Dendritic cell treated with granulocyte-macrophage colony-stimulating factor and Interleukin-4, amounts not matched to agents 40 ng/mL and 50 ng/mL, for 4 days (primary cell): ENCODE data around the gene EBLN2.

Experiments used
- H3K27ac Mint-ChIP-seq: one replicate; pipeline ENCODE4 v1.8.0; 2022; ENCODE audit warnings: mild to moderate bottlenecking, mixed read lengths
- H3K27me3 Mint-ChIP-seq: one replicate; pipeline ENCODE4 v1.8.0; 2022; ENCODE audit warnings: mild to moderate bottlenecking, mixed read lengths
- H3K36me3 Mint-ChIP-seq: one replicate; pipeline ENCODE4 v1.8.0; 2022; ENCODE audit warnings: low read depth, mixed read lengths
- H3K4me1 Mint-ChIP-seq: one replicate; pipeline ENCODE4 v1.8.0; 2022; ENCODE audit warnings: low read depth, mixed read lengths
- H3K4me3 Mint-ChIP-seq: one replicate; pipeline ENCODE4 v1.8.0; 2022; ENCODE audit warnings: mild to moderate bottlenecking, moderate library complexity, mixed read lengths
- H3K9me3 Mint-ChIP-seq: one replicate; pipeline ENCODE4 v1.8.0; 2022; ENCODE audit warnings: mixed read lengths
- intact Hi-C: fragments of 100-400 bp; cut with micrococcal nuclease; formaldehyde crosslinking; loops from one replicate; pipeline ENCODE4 v1.15.0; 2022

The EBLN2 gene

GRCh38 chr3:73061416-73061815 is at the start of gene EBLN2:
Gene EBLN2, plus strand, starts transcription at chr3:73061659. Its CDS starts 423 bp downstream, at chr3:73062082.
- H3K9me3 Mint-ChIP-seq = no peaks in the 10 kb centered on the region
- H3K27ac Mint-ChIP-seq = no peak within 1 kb of the TSS
- no peaks in the 10 kb centered on the region for H3K27me3 Mint-ChIP-seq
- H3K4me3 Mint-ChIP-seq = no peak within 1 kb of the TSS
- H3K36me3 Mint-ChIP-seq = peaks cover 64% of the 10 kb centered on the region
- intact Hi-C loops = no loop called here
- peaks cover 8% of the 10 kb centered on the region for H3K4me1 Mint-ChIP-seq

- H3K9me3 Mint-ChIP-seq = no peaks in the 10 kb centered on the region
- H3K27ac Mint-ChIP-seq = no peak overlapping the region
- intact Hi-C loops = no loop called here
- H3K4me3 Mint-ChIP-seq = no peak overlapping the region
- peaks cover 36% of the 10 kb centered on the region for H3K4me1 Mint-ChIP-seq
- H3K36me3 Mint-ChIP-seq = peaks cover 31% of the 10 kb centered on the region
- no peaks in the 10 kb centered on the region for H3K27me3 Mint-ChIP-seq
Observed at GRCh38 chr3:73018298-73018697, 43.2 kb upstream of the EBLN2 start.

DNA sequence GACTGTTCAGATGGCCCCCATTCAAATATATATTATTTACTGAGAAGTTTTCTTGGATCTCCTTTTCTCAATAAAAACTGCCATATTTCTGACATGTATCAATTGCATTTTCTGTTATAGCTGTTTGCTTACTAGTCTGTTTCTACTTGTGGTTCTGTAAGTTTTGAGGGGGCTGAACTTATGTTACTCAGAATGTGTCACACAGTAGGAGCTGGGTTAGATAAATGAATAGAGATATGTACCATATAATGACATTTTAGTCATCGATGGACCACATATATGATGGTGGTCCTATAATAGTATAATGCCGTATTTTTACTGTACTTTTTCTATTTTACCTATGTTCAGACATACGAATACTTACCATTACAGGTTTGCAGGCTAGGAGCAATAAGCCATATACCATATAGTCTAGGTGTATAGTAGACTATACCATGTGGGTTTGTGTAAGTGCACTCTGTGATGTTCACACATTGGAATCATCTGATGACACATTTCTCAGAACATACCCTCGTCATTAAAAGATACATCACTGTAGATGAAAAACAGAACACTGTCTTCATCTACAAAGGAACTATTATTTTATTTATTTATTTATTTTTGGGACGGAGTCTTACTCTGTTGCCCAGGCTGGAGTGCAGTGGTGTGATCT is 42.5 kb upstream of the EBLN2 start:
- Mint-ChIP-seq H3K4me1 (peaks cover 37% of the 10 kb centered on the region), H3K27ac (no peak overlapping the region), H3K36me3 (peaks cover 32% of the 10 kb centered on the region), H3K9me3 (no peaks in the 10 kb centered on the region), H3K4me3 (no peak overlapping the region), H3K27me3 (no peaks in the 10 kb centered on the region)
- intact Hi-C loops = no loop called here

- Mint-ChIP-seq H3K36me3 (peaks cover 14% of the 10 kb centered on the region), H3K4me1 (peaks cover 55% of the 10 kb centered on the region), H3K9me3 (no peaks in the 10 kb centered on the region), H3K27me3 (no peaks in the 10 kb centered on the region), H3K4me3 (no peak overlapping the region), H3K27ac (no peak overlapping the region)
- intact Hi-C loops = no loop called here
Observed at GRCh38 chr3:73021301-73021835, 40.1 kb upstream of the EBLN2 start.

DNA sequence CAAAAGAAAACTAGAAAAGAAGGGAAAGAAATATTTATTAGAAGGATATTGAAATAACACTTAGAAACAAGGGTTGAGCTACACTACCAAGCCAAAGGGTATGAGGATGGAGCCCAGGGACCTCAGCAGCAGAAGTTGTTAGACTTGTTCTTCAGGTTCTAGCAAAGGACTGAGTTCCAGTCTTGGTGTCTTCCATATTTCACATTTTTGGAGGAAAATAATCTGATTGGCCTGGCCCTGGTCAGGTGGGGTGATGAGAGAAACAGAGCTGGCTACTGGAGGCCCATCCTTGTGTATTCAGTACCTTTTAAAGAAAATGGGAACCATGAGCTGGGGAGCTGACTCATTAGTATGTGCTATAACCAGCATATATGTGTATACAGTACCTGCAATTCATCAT is 36.6 kb upstream of the EBLN2 start:
- no peaks in the 10 kb centered on the region for H3K9me3 Mint-ChIP-seq
- intact Hi-C loops = no loop called here
- no peak overlapping the region for H3K4me3 Mint-ChIP-seq
- peaks cover 25% of the 10 kb centered on the region for H3K36me3 Mint-ChIP-seq
- peaks cover 63% of the 10 kb centered on the region for H3K4me1 Mint-ChIP-seq
- H3K27ac Mint-ChIP-seq = no peak overlapping the region
- no peaks in the 10 kb centered on the region for H3K27me3 Mint-ChIP-seq

DNA sequence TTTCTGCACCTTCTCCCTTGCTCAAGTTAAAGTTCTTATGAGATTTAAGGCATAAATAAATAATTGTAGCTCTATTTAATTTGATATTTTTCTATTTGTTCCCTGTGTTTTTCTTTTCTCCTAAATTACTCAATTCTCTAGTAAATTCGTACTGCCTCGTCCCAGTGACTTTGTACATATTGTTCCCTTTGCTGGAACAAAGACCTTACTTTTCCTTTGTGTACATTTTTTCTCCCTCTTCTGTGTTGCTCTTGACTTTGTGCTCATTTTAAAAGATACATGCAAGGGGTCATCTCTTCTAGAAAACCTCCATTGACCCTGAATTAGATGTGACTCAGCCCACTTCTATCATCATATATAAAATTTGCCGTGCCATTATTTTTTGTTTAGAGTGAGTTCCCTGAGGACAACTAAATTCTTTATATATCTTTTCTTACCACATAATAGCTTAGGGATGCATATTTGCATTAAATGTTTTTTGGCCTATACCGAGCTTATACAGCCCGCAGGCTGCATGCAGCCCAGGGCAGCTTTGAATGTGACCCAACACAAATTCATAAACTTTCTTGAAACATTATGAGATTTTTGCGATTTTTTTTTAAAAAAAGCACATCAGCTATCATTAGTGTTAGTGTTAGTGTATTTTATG is 35.2 kb upstream of the EBLN2 start:
- Mint-ChIP-seq H3K27ac (no peak overlapping the region), H3K4me1 (peaks cover 64% of the 10 kb centered on the region), H3K36me3 (peaks cover 38% of the 10 kb centered on the region), H3K9me3 (no peaks in the 10 kb centered on the region), H3K4me3 (no peak overlapping the region), H3K27me3 (no peaks in the 10 kb centered on the region)
- intact Hi-C loops = no loop called here

GRCh38 chr3:73026760-73027113 is 34.7 kb upstream of the EBLN2 start:
- H3K4me3 Mint-ChIP-seq = no peak overlapping the region
- intact Hi-C loops = no loop called here
- H3K36me3 Mint-ChIP-seq = peaks cover 38% of the 10 kb centered on the region

GRCh38 chr3:73028803-73029202 is 32.7 kb upstream of the EBLN2 start:
- H3K4me3 Mint-ChIP-seq = no peak overlapping the region
- no peaks in the 10 kb centered on the region for H3K27me3 Mint-ChIP-seq
- peaks cover 71% of the 10 kb centered on the region for H3K4me1 Mint-ChIP-seq
- peaks cover 31% of the 10 kb centered on the region for H3K36me3 Mint-ChIP-seq
- intact Hi-C loops = no loop called here
- H3K9me3 Mint-ChIP-seq = no peaks in the 10 kb centered on the region
- H3K27ac Mint-ChIP-seq = no peak overlapping the region

More at GRCh38 chr3:73026760-73027113, 34.7 kb upstream of the EBLN2 start:
- no peaks in the 10 kb centered on the region for H3K27me3 Mint-ChIP-seq
- H3K4me1 Mint-ChIP-seq = peaks cover 65% of the 10 kb centered on the region
- H3K27ac Mint-ChIP-seq = no peak overlapping the region
- no peaks in the 10 kb centered on the region for H3K9me3 Mint-ChIP-seq

DNA sequence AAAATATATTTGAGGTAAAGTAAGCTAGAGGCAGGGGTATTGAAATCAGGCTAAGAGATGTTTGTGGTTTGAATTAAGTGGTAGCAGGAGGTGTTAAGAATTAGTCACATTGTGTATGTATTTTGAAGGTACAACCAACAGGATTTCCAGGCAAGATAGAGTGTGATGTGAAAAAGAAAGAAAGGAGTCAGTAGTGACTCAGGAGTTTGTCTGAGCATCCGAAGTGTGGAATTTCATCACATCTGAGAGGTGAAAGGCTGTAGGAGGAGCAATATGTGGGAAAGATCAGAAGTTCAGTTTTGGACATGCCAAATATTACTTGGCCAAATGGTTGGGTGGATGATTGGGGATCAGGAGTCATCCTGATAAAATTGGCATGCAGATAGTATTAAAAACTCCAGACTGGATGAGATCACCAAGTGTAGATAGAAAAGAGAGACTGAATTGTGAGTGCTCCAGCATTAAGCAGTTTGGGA is 32.1 kb upstream of the EBLN2 start:
- Mint-ChIP-seq H3K27ac (no peak overlapping the region), H3K4me1 (peaks cover 74% of the 10 kb centered on the region), H3K27me3 (no peaks in the 10 kb centered on the region), H3K4me3 (no peak overlapping the region), H3K9me3 (no peaks in the 10 kb centered on the region), H3K36me3 (peaks cover 31% of the 10 kb centered on the region)
- intact Hi-C loops = no loop called here

DNA sequence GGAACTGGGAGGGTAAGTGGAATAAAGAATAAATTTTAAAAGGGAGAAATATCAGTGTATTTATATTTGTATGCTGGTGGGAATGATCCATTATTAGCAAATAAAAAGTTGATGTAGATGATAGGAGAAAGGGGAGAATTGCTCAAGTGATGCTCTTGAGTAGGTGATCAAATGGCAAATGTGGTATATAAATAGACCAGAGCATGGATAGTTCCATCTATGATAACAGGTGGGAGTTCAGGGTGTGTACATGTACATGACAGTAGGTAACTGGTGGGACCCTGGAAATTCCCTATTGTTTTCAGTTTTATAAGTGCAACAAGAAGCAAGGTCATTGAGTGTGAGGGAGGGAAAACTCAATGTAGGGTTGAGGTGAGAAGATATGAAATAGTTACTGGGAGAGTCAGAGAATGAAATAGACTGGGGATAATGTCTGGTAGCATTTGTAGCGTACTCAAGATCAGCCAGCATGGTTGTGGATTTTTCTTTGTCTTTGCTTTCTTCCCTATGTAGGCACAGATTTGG is 31.3 kb upstream of the EBLN2 start:
- H3K4me3 Mint-ChIP-seq = no peak overlapping the region
- no peaks in the 10 kb centered on the region for H3K9me3 Mint-ChIP-seq
- intact Hi-C loops = no loop called here
- H3K27me3 Mint-ChIP-seq = no peaks in the 10 kb centered on the region
- no peak overlapping the region for H3K27ac Mint-ChIP-seq
- H3K36me3 Mint-ChIP-seq = peaks cover 38% of the 10 kb centered on the region
- H3K4me1 Mint-ChIP-seq = peaks cover 76% of the 10 kb centered on the region

- H3K27me3 Mint-ChIP-seq = no peaks in the 10 kb centered on the region
- no peak overlapping the region for H3K4me3 Mint-ChIP-seq
- no peak overlapping the region for H3K27ac Mint-ChIP-seq
- intact Hi-C loops = no loop called here
- H3K4me1 Mint-ChIP-seq = peaks cover 75% of the 10 kb centered on the region
- peaks cover 42% of the 10 kb centered on the region for H3K36me3 Mint-ChIP-seq
- H3K9me3 Mint-ChIP-seq = no peaks in the 10 kb centered on the region
Observed at GRCh38 chr3:73031573-73032103, 29.8 kb upstream of the EBLN2 start.

DNA sequence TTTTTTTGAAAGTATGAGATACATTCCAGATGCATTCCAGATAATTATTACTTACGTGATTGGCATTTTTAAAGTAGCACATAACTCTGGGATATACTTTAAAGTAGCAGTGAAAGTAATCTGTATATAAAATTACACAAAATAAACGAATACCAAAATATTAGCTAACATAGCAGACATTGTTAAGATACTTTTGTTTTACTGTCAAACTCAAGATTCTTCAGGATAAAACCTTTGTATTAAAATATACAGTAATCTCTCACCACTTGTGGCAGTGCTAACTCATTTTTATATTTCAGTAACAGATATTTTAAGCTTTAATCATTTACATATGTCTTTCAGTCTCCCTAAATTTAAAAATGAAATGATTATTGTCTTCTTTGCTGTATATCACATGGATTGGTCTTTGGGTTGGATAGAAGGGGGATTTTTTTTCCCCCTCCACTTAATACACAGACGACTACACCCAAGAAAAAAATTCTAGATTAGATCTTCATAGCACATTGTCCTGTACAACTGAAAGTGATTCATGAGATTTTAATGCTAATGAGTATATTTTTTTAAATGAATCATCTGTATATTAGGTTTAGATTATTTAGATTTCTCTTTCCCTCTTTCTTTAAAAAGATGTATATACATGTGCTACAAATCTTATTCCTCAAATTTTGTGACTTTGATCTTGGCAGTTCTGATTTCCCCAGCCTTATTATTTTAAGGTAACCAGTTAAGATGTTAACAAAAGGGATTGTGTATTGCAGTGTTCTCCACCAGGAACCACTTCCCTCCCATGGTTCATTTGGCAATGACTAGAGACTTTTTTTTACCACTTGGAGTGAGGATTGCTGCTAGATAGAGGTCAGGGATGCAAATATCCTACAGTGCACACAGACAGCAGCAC is 24.5 kb upstream of the EBLN2 start:
- Mint-ChIP-seq H3K27me3 (no peaks in the 10 kb centered on the region), H3K4me1 (peaks cover 54% of the 10 kb centered on the region), H3K9me3 (no peaks in the 10 kb centered on the region), H3K4me3 (no peak overlapping the region), H3K36me3 (peaks cover 11% of the 10 kb centered on the region), H3K27ac (no peak overlapping the region)
- intact Hi-C loops = no loop called here

GRCh38 chr3:73041537-73041936 is 19.9 kb upstream of the EBLN2 start:
- H3K4me3 Mint-ChIP-seq = no peak overlapping the region
- no peak overlapping the region for H3K27ac Mint-ChIP-seq
- intact Hi-C loops = no loop called here
- peaks cover 32% of the 10 kb centered on the region for H3K4me1 Mint-ChIP-seq
- H3K9me3 Mint-ChIP-seq = no peaks in the 10 kb centered on the region
- H3K36me3 Mint-ChIP-seq = no peaks in the 10 kb centered on the region
- H3K27me3 Mint-ChIP-seq = no peaks in the 10 kb centered on the region
